HCT116 (cell line): Measurements from ENCODE around the gene PLEKHG1. TPM values are rescaled to one million over a fixed set of nuclear protein-coding genes. Genes with fewer than 3 reads are reported as not detected.

Experiments
- ATAC-seq: fragments of 200-7000 bp; cut with Tn5 transposase; 2 replicates; pipeline ENCODE4 v1.9.1; 2020; ENCODE audit warnings: mild to moderate bottlenecking, moderate library complexity
- BruUV-seq: library from RNA; stranded (reverse); fragments of 400-500 nt; replicated peaks from 2 replicates; lab custom pipeline; 2021; lab: Mats Ljungman, UMichigan
- CTCF ChIA-PET: fragments of 300-600 bp; sonication (Branson Sonifier 250); formaldehyde crosslinking; loops from one replicate; lab custom pipeline; 2021; ENCODE audit warnings: antibody characterized with exemption; lab: Charles Lee
- POLR2A ChIA-PET: fragments of 300-600, 350-600 bp; sonication (Branson Sonifier 250); formaldehyde crosslinking; loops from one replicate; lab custom pipeline; 2021; ENCODE audit warnings: antibody characterized with exemption; lab: Charles Lee
- RAD21 ChIA-PET, 2 experiments: fragments of 300-600 bp; sonication (Branson Sonifier 250); formaldehyde crosslinking; loops; one replicate each; lab custom pipeline; 2023; ENCODE audit warnings: low total read pairs in 2 of 2; ENCODE audit not compliant: uncharacterized antibody in 2 of 2, unreplicated experiment in 2 of 2, low non-redundant PET in 1 of 2; lab: Charles Lee
- DNase-seq: peaks from one replicate; pipeline ENCODE4 v3.0.0-alpha.2; 2010; ENCODE audit warnings: low read depth, low spot score
- H2AFZ ChIP-seq: fragments of 200-600 bp; shearing (Covaris generic), sonication (generic); 2 replicates; pipeline ENCODE4 v1.6.1; 2017; ENCODE audit warnings: low read depth, mixed run types, mixed read lengths, antibody characterized with exemption, low read length; ENCODE audit not compliant: poor library complexity, severe bottlenecking
- H3K27ac ChIP-seq: 2 replicates; pipeline ENCODE4 v1.5.1; 2012; ENCODE audit warnings: low read depth, low read length
- H3K27me3 ChIP-seq: fragments of 200-600 bp; sonication (generic); 2 replicates; pipeline ENCODE4 v1.6.1; 2016; ENCODE audit warnings: mixed run types, low read length, mixed read lengths; ENCODE audit not compliant: insufficient read depth
- H3K36me3 ChIP-seq, 2 experiments: fragments of 200-500 bp in 1 of 2; fragments of 200-600 bp in 1 of 2; sonication (Bioruptor generic) in 1 of 2; sonication (generic) in 1 of 2; 2 replicates each; pipeline versions ENCODE4 v1.5.1 to v1.6.1; 2014 to 2016; ENCODE audit warnings: low read length in 2 of 2, inconsistent platforms in 1 of 2, mixed read lengths in 1 of 2, mixed run types in 1 of 2; ENCODE audit not compliant: insufficient read depth in 2 of 2, control insufficient read depth in 1 of 2
- H3K4me1 ChIP-seq, 2 experiments: fragments of 200-600 bp in 1 of 2; sonication (generic) in 1 of 2; 2 replicates each; pipeline versions ENCODE4 v1.5.1 to v1.6.1; 2012 to 2017; ENCODE audit warnings: low read length in 2 of 2, inconsistent platforms in 1 of 2, mild to moderate bottlenecking in 1 of 2, mixed read lengths in 1 of 2, mixed run types in 1 of 2, moderate library complexity in 1 of 2; ENCODE audit not compliant: insufficient read depth in 2 of 2, control insufficient read depth in 1 of 2
- H3K4me2 ChIP-seq: fragments of 200-600 bp; sonication (generic); 2 replicates; pipeline ENCODE4 v1.6.1; 2017; ENCODE audit warnings: mixed run types, low read length, mixed read lengths
- H3K4me3 ChIP-seq, 2 experiments: fragments of 200-600 bp in 1 of 2; sonication (generic) in 1 of 2; replicated peaks in 1 of 2; 2 replicates each; pipeline ENCODE4 v1.5.1; 2011 to 2016; ENCODE audit warnings: low read length in 2 of 2, control low read depth in 1 of 2, low read depth in 1 of 2, mild to moderate bottlenecking in 1 of 2, mixed read lengths in 1 of 2, mixed run types in 1 of 2
- H3K79me2 ChIP-seq: fragments of 200-600 bp; sonication (generic); 2 replicates; pipeline ENCODE4 v1.6.1; 2017; ENCODE audit warnings: mild to moderate bottlenecking, mixed run types, low read length, moderate library complexity, mixed read lengths; ENCODE audit not compliant: insufficient read depth
- H3K9ac ChIP-seq: fragments of 200-600 bp; sonication (generic); 2 replicates; pipeline ENCODE4 v1.6.1; 2016; ENCODE audit warnings: low read length, mixed read lengths
- H3K9me2 ChIP-seq: fragments of 200-600 bp; sonication (generic), shearing (Covaris generic); 2 replicates; pipeline ENCODE4 v1.6.1; 2017; ENCODE audit warnings: mixed run types, mild to moderate bottlenecking, moderate library complexity; ENCODE audit not compliant: insufficient read depth
- H3K9me3 ChIP-seq, 2 experiments: fragments of 200-500 bp in 1 of 2; fragments of 200-600 bp in 1 of 2; sonication (Bioruptor generic) in 1 of 2; sonication (generic) in 1 of 2; 2 replicates each; pipeline ENCODE4 v1.6.1; 2014 to 2017; ENCODE audit warnings: low read length in 2 of 2, mixed read lengths in 2 of 2, inconsistent platforms in 1 of 2, low read depth in 1 of 2, mild to moderate bottlenecking in 1 of 2, mixed run types in 1 of 2, moderate library complexity in 1 of 2; ENCODE audit not compliant: control insufficient read depth in 1 of 2, insufficient read depth in 1 of 2
- H4K20me1 ChIP-seq: fragments of 200-600 bp; sonication (generic), shearing (Covaris generic); 2 replicates; pipeline ENCODE4 v1.6.1; 2017; ENCODE audit warnings: mixed run types, mild to moderate bottlenecking, moderate library complexity; ENCODE audit not compliant: insufficient read depth
- CBX3 ChIP-seq: IDR thresholded peaks from 2 replicates; pipeline ENCODE4 v1.6.1; 2012; ENCODE audit warnings: low read depth
- CEBPB ChIP-seq: IDR thresholded peaks from 2 replicates; pipeline ENCODE4 v1.6.1; 2012; ENCODE audit warnings: low read depth
- EGR1 ChIP-seq: IDR thresholded peaks from 2 replicates; pipeline ENCODE4 v1.6.1; 2012; ENCODE audit warnings: low read depth
- EZH2phosphoT487 ChIP-seq: fragments of 200-600 bp; IDR thresholded peaks from 2 replicates; pipeline ENCODE4 v1.6.1; 2018; ENCODE audit warnings: antibody characterized with exemption, borderline replicate concordance
- FOSL1 ChIP-seq: IDR thresholded peaks from 2 replicates; pipeline ENCODE4 v1.6.1; 2012; ENCODE audit warnings: low read depth
- POLR2A ChIP-seq: IDR thresholded peaks from 2 replicates; pipeline ENCODE4 v1.7.0; 2011; ENCODE audit warnings: borderline replicate concordance; ENCODE audit not compliant: insufficient read depth, insufficient read length; ENCODE audit errors: extremely low read depth
- POLR2AphosphoS5 ChIP-seq: IDR thresholded peaks from 2 replicates; pipeline ENCODE4 v1.6.1; 2011; ENCODE audit warnings: mild to moderate bottlenecking, low read depth, low read length, moderate library complexity
- RAD21 ChIP-seq: IDR thresholded peaks from 2 replicates; pipeline ENCODE4 v1.6.1; 2012; ENCODE audit warnings: low read depth, mild to moderate bottlenecking
- SIN3A ChIP-seq: IDR thresholded peaks from 2 replicates; pipeline ENCODE4 v1.6.1; 2012; ENCODE audit warnings: low read depth
- SP1 ChIP-seq: IDR thresholded peaks from 2 replicates; pipeline ENCODE4 v1.6.1; 2012; ENCODE audit warnings: low read depth
- SRF ChIP-seq: IDR thresholded peaks from 2 replicates; pipeline ENCODE4 v1.6.1; 2012; ENCODE audit warnings: low read depth
- ZFX ChIP-seq: fragments of 450-650 bp; IDR thresholded peaks from 2 replicates; pipeline ENCODE4 v1.6.1; 2017
- intact Hi-C: fragments of 100-400 bp; cut with micrococcal nuclease; formaldehyde crosslinking; loops from 2 replicates; pipeline ENCODE4 v1.10.0; 2022
- total RNA-seq: library from RNA; stranded (reverse); gene quantifications from one replicate; pipeline ENCODE4 v1.2.1, GENCODE V29; 2021; ENCODE audit not compliant: unreplicated experiment
- TF ChIP-seq, protein P1 (sequence below): IDR thresholded peaks from 2 replicates; pipeline ENCODE4 v1.6.1; 2012
- TF ChIP-seq, protein P2 (sequence below), 3 experiments: fragments of 200-600 bp in 1 of 3; sonication (generic) in 1 of 3; IDR thresholded peaks in 2 of 3; conservative IDR thresholded peaks in 1 of 3; 2 replicates each; pipeline ENCODE4 v1.5.1; 2012 to 2017; ENCODE audit warnings: low read depth in 2 of 3, low read length in 2 of 3, antibody characterized with exemption in 1 of 3, borderline replicate concordance in 1 of 3, control low read depth in 1 of 3, mild to moderate bottlenecking in 1 of 3, mixed read lengths in 1 of 3, mixed run types in 1 of 3, moderate library complexity in 1 of 3; ENCODE audit not compliant: insufficient read depth in 1 of 3
- TF ChIP-seq, protein P3 (sequence below): IDR thresholded peaks from 2 replicates; pipeline ENCODE4 v1.6.1; 2011; ENCODE audit warnings: mild to moderate bottlenecking, low read length, moderate library complexity; ENCODE audit not compliant: insufficient replicate concordance; ENCODE audit errors: extremely low read depth

PLEKHG1 gene
- total RNA-seq, 1 experiment from 2014 or later: 10.4 TPM

DNA sequence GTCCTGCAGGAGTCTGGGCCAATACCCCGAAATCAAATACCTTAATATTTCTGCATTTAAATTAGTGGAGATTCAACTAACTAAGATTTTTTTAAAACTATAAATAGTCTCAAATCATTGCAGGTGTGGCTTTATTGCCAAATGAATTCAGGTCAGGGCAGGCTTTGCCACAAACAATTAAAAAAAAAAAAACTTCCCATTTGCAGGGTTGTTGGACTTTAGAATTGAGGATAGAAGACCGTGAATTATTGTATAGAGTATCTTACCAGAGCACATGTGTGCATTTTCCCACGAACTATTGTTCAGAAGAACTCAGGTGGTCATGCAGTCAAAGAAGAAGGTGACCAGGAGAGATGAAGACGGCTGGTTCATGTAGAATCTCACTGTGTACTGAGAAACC lies 6.6 kb upstream of the PLEKHG1 start:
- POLR2A ChIA-PET: no interaction called here
- Histone ChIP-seq H3K27ac (no peak overlapping the region), H4K20me1 (no peaks in the 10 kb centered on the region), H2AFZ (no peak overlapping the region), H3K4me3 (no peak overlapping the region), H3K9me2 (no peaks in the 10 kb centered on the region), H3K79me2 (no peaks in the 10 kb centered on the region), H3K9me3 (no peaks in the 10 kb centered on the region), H3K9ac (no peak overlapping the region), H3K4me2 (no peak overlapping the region), H3K4me1 (no peaks in the 10 kb centered on the region), H3K27me3 (no peaks in the 10 kb centered on the region), H3K36me3 (no peaks in the 10 kb centered on the region)
- RAD21 ChIA-PET: no interaction called here
- CTCF ChIA-PET: no interaction called here
- DNase-seq (no peak), ATAC-seq (no peak)
- TF ChIP-seq, protein P1, sequence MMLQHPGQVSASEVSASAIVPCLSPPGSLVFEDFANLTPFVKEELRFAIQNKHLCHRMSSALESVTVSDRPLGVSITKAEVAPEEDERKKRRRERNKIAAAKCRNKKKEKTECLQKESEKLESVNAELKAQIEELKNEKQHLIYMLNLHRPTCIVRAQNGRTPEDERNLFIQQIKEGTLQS: no peak
- TF ChIP-seq SP1 (no peak), RAD21 (no peak), SIN3A (no peak), POLR2AphosphoS5 (no peak), EZH2phosphoT487 (no peak), EGR1 (no peak), FOSL1 (no peak), POLR2A (no peak), CEBPB (no peak), ZFX (no peak), CBX3 (no peak), SRF (no peak)
- TF ChIP-seq, protein P2, sequence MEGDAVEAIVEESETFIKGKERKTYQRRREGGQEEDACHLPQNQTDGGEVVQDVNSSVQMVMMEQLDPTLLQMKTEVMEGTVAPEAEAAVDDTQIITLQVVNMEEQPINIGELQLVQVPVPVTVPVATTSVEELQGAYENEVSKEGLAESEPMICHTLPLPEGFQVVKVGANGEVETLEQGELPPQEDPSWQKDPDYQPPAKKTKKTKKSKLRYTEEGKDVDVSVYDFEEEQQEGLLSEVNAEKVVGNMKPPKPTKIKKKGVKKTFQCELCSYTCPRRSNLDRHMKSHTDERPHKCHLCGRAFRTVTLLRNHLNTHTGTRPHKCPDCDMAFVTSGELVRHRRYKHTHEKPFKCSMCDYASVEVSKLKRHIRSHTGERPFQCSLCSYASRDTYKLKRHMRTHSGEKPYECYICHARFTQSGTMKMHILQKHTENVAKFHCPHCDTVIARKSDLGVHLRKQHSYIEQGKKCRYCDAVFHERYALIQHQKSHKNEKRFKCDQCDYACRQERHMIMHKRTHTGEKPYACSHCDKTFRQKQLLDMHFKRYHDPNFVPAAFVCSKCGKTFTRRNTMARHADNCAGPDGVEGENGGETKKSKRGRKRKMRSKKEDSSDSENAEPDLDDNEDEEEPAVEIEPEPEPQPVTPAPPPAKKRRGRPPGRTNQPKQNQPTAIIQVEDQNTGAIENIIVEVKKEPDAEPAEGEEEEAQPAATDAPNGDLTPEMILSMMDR (IDR thresholded peaks at IDR 0.05 in 2 of 3, conservative IDR thresholded peaks at IDR 0.05 in 1 of 3; ENCODE audit: borderline replicate concordance in 1 of 3, insufficient read depth in 1 of 3, low read depth in 2 of 3, low read length in 2 of 3): no peak
- TF ChIP-seq, protein P3, sequence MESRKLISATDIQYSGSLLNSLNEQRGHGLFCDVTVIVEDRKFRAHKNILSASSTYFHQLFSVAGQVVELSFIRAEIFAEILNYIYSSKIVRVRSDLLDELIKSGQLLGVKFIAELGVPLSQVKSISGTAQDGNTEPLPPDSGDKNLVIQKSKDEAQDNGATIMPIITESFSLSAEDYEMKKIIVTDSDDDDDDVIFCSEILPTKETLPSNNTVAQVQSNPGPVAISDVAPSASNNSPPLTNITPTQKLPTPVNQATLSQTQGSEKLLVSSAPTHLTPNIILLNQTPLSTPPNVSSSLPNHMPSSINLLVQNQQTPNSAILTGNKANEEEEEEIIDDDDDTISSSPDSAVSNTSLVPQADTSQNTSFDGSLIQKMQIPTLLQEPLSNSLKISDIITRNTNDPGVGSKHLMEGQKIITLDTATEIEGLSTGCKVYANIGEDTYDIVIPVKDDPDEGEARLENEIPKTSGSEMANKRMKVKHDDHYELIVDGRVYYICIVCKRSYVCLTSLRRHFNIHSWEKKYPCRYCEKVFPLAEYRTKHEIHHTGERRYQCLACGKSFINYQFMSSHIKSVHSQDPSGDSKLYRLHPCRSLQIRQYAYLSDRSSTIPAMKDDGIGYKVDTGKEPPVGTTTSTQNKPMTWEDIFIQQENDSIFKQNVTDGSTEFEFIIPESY: no peak
- intact Hi-C loops: loop anchor here (5.0 kb wide), 1 partner anchor 121 kb away; no protein-coding TSS in a partner anchor
- BruUV-seq: no TSS peak
